NCI-H748 treated with DMSO at 0.1 percent for 48 hours (cell line): ENCODE measurements around the gene PHRF1.
A peak's percentile ranks its signal among the peaks of the same experiment; 100 is the strongest.
"Not testable (repeated sequence)": the region's sequence is repeated elsewhere in the genome, so short reads cannot be mapped to it uniquely, and the experiment has no call there.

ENCODE experiments used
- DNase-seq: peaks from one replicate; lab custom pipeline; 2025; lab: John Stamatoyannopoulos, UW

Gene PHRF1

DNA sequence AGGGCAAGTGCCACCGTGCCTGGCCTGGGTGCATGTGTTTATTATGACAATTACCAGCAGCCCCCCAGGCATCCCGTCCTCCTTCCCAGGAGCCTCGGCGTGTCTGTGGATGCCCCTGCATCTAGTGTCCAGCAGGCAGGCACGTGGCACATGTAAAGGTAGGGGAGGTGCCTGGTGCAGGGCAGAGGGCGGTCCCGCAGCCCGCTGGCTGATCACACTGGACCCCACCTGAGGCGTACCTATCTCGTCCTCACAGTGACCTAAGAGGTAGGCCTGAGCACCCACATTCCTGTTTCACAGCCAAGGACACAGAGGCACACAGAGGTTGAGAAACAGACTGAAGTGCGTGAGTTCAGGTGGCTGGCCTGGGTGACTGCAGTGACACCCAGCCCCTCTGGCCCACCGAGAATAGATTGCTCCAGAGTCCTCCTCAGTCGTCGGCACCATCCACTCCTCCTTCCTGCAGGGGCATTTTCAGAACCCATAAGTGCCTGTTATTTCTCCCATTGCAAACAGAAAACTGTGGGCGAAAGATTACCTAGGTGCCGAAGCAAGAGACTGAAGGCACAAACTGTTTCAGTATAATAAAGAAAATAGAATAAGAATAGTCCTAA lies 3.0 kb upstream of the PHRF1 start:
- DNase-seq = no peak

DNA sequence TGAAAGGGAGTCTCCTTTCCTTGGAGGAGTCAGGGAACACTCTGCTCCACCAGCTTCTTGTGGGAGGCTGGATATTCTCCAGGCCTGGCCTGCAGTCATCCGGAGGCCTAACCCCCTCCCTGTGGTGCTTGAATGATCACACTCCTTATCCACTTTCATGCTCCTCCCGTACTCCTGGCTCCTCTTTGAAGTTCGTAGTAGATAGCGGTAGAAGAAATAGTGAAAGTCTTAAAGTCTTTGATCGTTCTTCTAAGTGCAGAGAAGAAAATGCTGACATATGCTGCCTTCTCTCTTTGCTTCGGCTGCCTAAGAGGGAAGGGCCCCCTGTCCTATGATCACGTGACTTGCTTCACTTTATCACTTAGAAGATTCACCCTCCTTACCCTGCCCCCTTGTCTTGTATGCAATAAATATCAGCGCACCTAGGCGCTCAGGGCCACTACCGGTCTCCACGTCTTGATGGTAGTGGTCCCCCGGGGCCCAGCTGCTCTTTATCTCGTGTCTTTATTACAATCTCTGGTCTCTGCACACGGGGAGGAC lies 2.2 kb upstream of the PHRF1 start:
- DNase-seq = not testable (repeated sequence)

GRCh38 chr11:574632-575312 lies 1.5 kb upstream of the PHRF1 start:
- no peak for DNase-seq

GRCh38 chr11:575313-575995 lies 816 bp upstream of the PHRF1 start:
- DNase-seq = peak; percentile 68

- no peak for DNase-seq
These were observed 741 bp downstream of the PHRF1 start for GRCh38 chr11:576811-577610.

GRCh38 chr11:577611-577894 lies 1.3 kb downstream of the PHRF1 start:
- no peak for DNase-seq

- no peak for DNase-seq
These were observed 2.2 kb downstream of the PHRF1 start for GRCh38 chr11:578276-579035.

DNA sequence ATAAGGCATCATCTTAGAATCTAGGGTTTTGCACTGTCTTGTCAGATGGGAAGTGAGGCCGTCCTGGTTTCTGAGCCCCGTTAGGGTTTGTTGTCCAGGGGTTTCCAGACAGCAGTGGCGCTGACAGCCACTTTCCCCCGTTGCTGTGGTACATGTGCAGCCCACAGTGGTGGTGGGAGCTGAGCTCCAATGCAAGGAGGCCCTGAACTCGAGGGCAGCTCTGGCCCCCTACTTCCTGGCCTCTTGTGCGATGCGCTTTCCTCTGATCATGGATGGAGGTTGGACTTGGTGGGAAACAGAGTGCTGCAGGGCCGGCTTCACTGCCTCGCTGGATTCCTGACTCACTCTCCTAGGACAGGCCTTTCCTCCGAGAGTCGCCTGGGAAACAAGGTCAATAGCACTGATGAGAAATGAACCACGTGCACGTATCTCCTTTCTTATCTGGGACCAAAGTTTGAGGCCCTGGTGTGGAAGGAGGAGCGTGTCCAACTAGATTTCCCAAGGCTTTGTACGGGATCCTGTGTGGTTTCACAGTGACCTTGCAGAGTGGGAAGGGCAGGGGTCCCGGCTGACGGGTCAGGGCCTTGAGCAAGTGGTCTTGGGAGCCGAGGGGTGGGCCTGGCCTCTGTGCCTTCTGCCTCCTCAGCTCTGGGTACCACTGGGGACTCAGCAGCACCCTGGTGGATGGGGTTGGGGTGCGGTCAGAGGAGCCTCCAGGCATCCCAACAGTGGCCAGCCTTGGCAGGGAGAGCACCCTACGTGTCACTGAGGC lies 3.7 kb downstream of the PHRF1 start:
- no peak for DNase-seq

DNA sequence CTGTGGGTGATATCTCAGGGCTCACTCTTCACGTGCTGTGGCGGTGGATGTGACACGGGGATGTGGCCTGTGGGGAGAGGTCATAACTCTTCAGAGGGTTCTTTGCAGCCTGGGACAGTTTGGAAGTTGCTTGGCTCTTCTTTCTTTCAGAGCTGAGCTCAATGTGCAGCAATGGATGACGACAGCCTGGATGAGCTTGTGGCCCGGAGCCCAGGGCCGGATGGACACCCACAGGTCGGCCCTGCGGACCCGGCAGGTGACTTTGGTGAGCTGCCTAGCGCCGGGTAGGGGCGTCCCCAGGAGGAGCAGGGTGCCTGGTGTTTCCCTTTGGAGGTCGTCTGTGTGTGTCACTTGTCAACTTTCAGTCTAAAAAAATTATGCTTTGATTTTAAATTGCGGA lies 5.1 kb downstream of the PHRF1 start:
- no peak for DNase-seq

DNA sequence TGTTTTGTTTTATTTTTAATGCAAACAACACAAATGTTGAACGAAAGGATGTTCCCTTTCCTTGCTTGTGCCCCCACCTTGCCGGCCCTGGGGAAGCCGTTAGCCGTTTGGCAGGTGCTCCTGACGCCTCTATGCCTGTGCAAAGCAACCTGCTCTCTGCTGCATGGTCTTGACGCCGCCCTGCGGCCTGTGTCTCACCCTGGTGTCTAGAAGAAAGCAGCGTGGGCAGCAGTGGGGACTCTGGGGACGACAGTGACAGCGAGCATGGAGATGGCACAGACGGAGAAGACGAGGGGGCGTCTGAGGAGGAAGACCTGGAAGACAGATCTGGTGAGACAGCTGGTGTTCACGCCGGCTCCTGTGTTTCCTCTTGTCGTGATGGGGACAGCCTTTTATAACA lies 5.5 kb downstream of the PHRF1 start:
- DNase-seq = no peak

GRCh38 chr11:584287-584686 lies 8.0 kb downstream of the PHRF1 start:
- no peak for DNase-seq

DNA sequence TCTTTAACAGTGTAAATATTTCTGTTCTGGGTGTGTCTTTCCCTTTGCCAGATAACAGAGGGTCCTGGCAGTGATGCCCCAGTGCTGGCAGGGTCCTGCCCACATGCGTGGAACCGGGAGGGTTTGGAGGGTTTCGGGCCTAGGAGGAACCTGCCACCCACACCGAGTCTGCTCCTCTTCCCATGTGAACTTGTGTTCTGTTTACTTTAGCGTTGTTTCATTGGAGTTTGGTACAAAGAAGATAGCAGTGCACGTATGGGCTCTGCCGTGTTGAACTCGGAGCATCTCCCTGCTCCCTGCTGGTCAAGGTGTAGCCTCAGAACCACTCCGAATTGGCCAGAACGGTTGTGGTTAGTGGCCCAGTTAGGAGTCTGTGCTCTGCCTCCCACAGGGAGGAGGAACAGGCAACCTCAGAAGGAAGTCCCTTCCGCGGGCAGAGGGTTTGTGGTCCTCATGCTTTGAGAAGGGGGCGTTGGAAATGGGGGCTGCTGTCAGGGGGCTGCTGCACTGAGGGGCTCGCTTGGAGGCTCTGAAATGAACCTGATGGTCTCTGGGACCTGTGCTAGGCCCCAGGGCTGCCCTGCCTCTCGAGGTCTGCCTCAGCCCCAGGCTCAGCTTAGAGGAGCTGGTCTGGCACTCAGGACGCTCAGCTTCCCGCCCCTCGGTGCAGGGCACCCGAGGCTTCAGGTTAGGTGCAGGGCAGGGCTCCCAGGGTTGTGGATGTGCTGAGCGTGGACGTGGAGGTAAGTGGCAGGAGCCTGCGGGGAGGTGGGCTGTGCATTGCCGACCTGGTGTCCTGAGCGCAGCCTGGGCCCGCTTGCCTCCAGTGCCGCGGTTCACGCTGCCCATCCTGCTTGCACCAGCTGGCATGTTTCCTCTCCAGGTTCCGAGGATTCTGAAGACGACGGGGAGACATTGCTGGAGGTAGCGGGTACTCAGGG lies 10.4 kb downstream of the PHRF1 start:
- no peak for DNase-seq

DNA sequence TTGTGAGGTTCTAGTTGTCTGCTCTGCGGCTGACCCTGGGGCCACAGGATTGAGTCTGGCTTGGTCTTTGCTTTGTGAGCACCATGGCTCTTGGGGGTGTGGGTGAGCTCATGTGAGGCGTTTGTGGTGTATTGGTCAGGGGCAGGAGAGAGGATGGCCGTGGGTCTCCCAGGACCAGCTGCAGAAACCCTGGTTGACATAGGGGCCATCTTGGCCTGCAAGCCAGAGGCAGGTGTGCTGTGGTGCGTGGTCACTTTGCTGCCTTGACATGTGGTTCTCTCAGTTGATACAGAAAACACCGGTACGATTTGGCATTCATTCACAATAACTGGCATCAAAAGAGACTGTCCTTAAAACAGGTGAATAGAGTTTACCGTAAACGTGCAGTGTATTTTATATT lies 11.3 kb downstream of the PHRF1 start:
- no peak for DNase-seq

DNA sequence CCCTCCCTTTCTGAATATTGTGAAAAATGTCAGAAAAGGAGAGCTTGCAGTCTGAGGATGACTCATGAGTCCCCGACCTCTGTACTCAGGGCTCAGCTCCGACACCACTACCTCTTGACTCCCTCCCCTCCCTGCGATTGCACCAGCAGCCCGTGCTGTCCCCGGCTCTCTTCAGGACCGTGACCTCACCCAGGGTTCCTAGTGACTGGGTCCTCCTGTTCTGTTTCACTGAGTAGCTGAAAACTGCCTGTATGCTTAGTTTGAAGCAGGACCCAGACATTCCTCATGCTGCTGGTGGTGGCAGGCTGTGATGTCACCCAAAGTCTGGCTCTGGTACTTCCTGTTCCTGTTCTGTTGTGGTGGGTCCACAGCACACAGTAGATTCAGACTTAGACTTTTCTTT lies 11.7 kb downstream of the PHRF1 start:
- no peak for DNase-seq

DNA sequence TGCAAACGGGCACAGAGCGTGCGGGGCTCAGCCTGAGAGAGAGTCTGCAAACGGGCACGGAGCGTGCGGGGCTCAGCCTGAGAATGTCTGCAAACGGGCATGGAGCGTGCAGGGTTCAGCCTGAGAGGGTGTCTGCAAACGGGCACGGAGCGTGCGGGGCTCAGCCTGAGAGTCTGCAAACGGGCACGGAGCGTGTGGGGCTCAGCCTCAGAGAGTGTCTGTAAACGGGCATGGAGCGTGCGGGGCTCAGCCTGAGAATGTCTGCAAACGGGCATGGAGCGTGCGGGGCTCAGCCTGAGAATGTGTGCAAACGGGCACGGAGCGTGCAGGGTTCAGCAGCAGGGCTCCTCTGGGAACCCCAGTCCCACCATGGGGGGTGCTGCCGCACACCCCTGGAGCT lies 13.5 kb downstream of the PHRF1 start:
- DNase-seq = no peak

DNA sequence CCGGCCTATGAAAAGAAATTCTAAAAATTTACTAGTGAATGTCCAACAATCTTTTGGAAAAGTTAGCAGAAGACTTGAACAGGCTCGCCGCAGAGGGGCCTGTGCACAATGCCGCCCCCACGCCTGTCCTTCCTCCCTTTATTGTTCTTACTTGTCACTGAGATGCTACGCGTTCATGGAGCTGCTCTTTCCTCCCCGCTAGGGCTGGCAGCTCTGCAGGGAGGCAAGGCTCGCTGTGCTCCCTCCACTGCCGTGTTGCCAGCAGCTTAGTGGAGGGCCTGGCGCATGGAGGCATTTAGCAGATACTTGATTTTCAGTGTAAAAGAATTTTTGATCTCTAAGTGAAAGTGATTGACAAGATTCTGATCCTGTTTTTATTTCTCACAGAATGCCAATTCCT lies 14.7 kb downstream of the PHRF1 start:
- DNase-seq = no peak

GRCh38 chr11:592501-592900 lies 16.2 kb downstream of the PHRF1 start:
- no peak for DNase-seq

- no peak for DNase-seq
These were observed 16.6 kb downstream of the PHRF1 start for GRCh38 chr11:592918-593317.

DNA sequence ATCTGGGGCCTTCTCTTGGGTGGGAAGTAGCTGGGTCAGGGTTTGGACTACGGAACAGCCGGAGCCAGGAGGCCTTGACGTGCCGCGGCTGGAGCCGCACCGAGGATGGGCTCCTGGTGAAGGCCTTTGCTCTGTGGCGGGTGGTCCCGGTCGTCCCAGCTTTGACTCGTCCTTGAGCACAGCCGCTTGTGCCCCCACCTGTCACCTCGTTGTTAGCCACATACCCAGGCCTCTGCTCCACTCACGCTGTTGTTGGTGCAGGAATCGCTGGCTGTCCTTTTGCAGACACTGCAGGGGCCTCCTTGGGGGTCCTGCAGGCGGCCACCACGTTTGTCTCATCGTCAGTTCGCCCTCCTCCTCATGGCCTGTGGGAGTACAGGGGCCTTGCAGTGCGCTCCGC lies 17.1 kb downstream of the PHRF1 start:
- DNase-seq = no peak

- DNase-seq = no peak
These were observed 19.1 kb downstream of the PHRF1 start for GRCh38 chr11:595400-595799.
